HEK293 (cell line): ENCODE results near the gene CALHM3.
A peak's percentile ranks its signal among the peaks of the same experiment; 100 is the strongest.

Source experiments
- GLI2 ChIP-seq: fragments of 450-650 bp; formaldehyde crosslinking; IDR thresholded peaks from 2 replicates; pipeline ENCODE4; 2017; ENCODE audit warnings: missing biosample characterization, missing genetic modification characterization, low read depth, borderline replicate concordance
- HOXC10 ChIP-seq: sonication (generic); formaldehyde crosslinking; IDR thresholded peaks from 2 replicates; pipeline ENCODE4 v1.8.1; 2023; ENCODE audit warnings: mild to moderate bottlenecking, missing genetic modification reagents
- KLF8 ChIP-seq: fragments of 450-650 bp; formaldehyde crosslinking; IDR thresholded peaks from 2 replicates; pipeline ENCODE4 v1.5.1; 2016; ENCODE audit warnings: missing biosample characterization, missing genetic modification characterization
- OSR2 ChIP-seq: fragments of 450-650 bp; formaldehyde crosslinking; IDR thresholded peaks from 2 replicates; pipeline ENCODE4 v1.5.1; 2016; ENCODE audit warnings: missing biosample characterization, missing genetic modification characterization
- RBAK ChIP-seq: fragments of 450-650 bp; formaldehyde crosslinking; IDR thresholded peaks from 2 replicates; pipeline ENCODE4 v1.5.1; 2016; ENCODE audit warnings: missing biosample characterization, missing genetic modification characterization
- REPIN1 ChIP-seq: fragments of 450-650 bp; formaldehyde crosslinking; IDR thresholded peaks from 2 replicates; pipeline ENCODE4 v1.5.1; 2017; ENCODE audit warnings: missing biosample characterization, missing genetic modification characterization, low read depth
- SCRT2 ChIP-seq: fragments of 450-650 bp; formaldehyde crosslinking; IDR thresholded peaks from 2 replicates; pipeline ENCODE4 v1.5.1; 2016; ENCODE audit warnings: missing biosample characterization, missing genetic modification characterization
- ZBTB21 ChIP-seq: fragments of 450-650 bp; formaldehyde crosslinking; IDR thresholded peaks from 2 replicates; pipeline ENCODE4 v1.5.1; 2017; ENCODE audit warnings: missing biosample characterization, missing genetic modification characterization
- ZNF211 ChIP-seq: fragments of 450-650 bp; formaldehyde crosslinking; IDR thresholded peaks from 2 replicates; pipeline ENCODE4 v1.5.1; 2016; ENCODE audit warnings: low read depth, missing biosample characterization, missing genetic modification characterization
- ZNF239 ChIP-seq: fragments of 450-650 bp; formaldehyde crosslinking; IDR thresholded peaks from 2 replicates; pipeline ENCODE4 v1.5.1; 2016; ENCODE audit warnings: missing biosample characterization, missing genetic modification characterization
- ZNF274 ChIP-seq, 2 experiments: fragments of 200-500 bp in 1 of 2; fragments of 450-650 bp in 1 of 2; sonication (Bioruptor generic) in 1 of 2; formaldehyde crosslinking in 1 of 2; IDR thresholded peaks; 2 replicates each; pipeline versions ENCODE4 v1.5.1 to v1.6.1; 2014 to 2016; ENCODE audit warnings: borderline replicate concordance in 1 of 2, inconsistent platforms in 1 of 2, low read length in 1 of 2, missing biosample characterization in 1 of 2, missing genetic modification characterization in 1 of 2
- ZNF366 ChIP-seq: fragments of 450-650 bp; formaldehyde crosslinking; conservative IDR thresholded peaks from 2 replicates; pipeline ENCODE4 v1.5.1; 2016; ENCODE audit warnings: missing biosample characterization, missing genetic modification characterization
- ZNF501 ChIP-seq: fragments of 450-650 bp; formaldehyde crosslinking; IDR thresholded peaks from 2 replicates; pipeline ENCODE4 v1.5.1; 2016; ENCODE audit warnings: missing biosample characterization, missing genetic modification characterization
- ZNF544 ChIP-seq: fragments of 450-650 bp; formaldehyde crosslinking; IDR thresholded peaks from 2 replicates; pipeline ENCODE4 v1.5.0; 2017; ENCODE audit warnings: missing biosample characterization, missing genetic modification characterization
- ZNF560 ChIP-seq: fragments of 450-650 bp; formaldehyde crosslinking; IDR thresholded peaks from 2 replicates; pipeline ENCODE4 v1.5.1; 2017; ENCODE audit warnings: missing biosample characterization, missing genetic modification characterization, borderline replicate concordance
- ZNF610 ChIP-seq: fragments of 450-650 bp; formaldehyde crosslinking; IDR thresholded peaks from 2 replicates; pipeline ENCODE4 v1.5.1; 2016; ENCODE audit warnings: missing biosample characterization, missing genetic modification characterization, borderline replicate concordance
- ZNF621 ChIP-seq: fragments of 450-650 bp; formaldehyde crosslinking; IDR thresholded peaks from 2 replicates; pipeline ENCODE4 v1.5.1; 2017; ENCODE audit warnings: missing biosample characterization, missing genetic modification characterization
- ZNF658 ChIP-seq: fragments of 450-650 bp; formaldehyde crosslinking; IDR thresholded peaks from 2 replicates; pipeline ENCODE4; 2016; ENCODE audit warnings: missing biosample characterization, missing genetic modification characterization
- ZNF830 ChIP-seq: fragments of 450-650 bp; IDR thresholded peaks from 2 replicates; pipeline ENCODE4 v1.5.0; 2018; ENCODE audit warnings: missing biosample characterization, missing genetic modification characterization, low read depth, mild to moderate bottlenecking, moderate library complexity
- TF ChIP-seq, protein P1 (sequence below): fragments of 450-650 bp; formaldehyde crosslinking; IDR thresholded peaks from 2 replicates; pipeline ENCODE4 v1.5.1; 2016; ENCODE audit warnings: missing biosample characterization, missing genetic modification characterization
- TF ChIP-seq, protein P2 (sequence below): fragments of 450-650 bp; formaldehyde crosslinking; IDR thresholded peaks from 2 replicates; pipeline ENCODE4 v1.5.0; 2017; ENCODE audit warnings: missing biosample characterization, missing genetic modification characterization, borderline replicate concordance
- TF ChIP-seq, protein P3 (sequence below): fragments of 450-650 bp; formaldehyde crosslinking; IDR thresholded peaks from 2 replicates; pipeline ENCODE4 v1.5.1; 2016; ENCODE audit warnings: missing biosample characterization, missing genetic modification characterization, low read depth
- TF ChIP-seq, protein P4 (sequence below): fragments of 450-650 bp; formaldehyde crosslinking; IDR thresholded peaks from 2 replicates; pipeline ENCODE4 v1.5.1; 2016; ENCODE audit warnings: missing biosample characterization, missing genetic modification characterization
- TF ChIP-seq, protein P5 (sequence below): fragments of 450-650 bp; formaldehyde crosslinking; conservative IDR thresholded peaks from 2 replicates; pipeline ENCODE4 v1.5.1; 2016; ENCODE audit warnings: low read depth, missing biosample characterization, missing genetic modification characterization
- TF ChIP-seq, protein P6 (sequence below): fragments of 450-650 bp; formaldehyde crosslinking; IDR thresholded peaks from 2 replicates; pipeline ENCODE4 v1.5.1; 2016; ENCODE audit warnings: missing biosample characterization, missing genetic modification characterization, low read depth

Gene CALHM3

DNA sequence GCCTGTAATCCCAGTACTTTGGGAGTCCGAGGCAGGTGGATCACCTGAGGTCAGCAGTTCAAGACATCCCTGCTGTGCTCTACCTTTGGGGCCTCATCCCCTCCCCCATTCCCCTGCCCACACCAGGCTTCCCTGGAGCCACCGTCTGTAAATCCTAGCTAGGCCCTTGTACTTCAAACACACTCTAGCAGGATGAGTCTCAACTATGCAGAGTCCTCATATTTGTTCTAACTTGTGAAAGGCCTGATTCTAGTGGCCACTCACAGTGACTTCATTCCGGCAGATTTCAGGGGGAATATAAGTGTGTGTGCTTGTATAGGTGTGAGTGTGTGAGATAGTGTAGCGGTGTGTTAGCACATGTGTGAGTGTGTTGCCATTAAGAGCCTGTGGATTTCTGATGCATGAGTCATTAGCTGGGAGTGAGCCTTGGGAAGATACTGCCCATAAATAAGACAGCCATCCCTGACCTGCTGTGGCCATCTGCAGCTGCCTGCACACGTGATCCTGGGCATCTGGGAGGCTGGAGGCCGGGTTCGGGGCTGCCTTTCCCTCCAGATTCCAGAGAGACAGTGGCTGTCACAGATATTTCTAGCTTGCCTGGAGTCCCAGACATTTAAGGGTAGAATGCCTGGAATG lies 12.8 kb upstream of the CALHM3 start (continued):
- TF ChIP-seq, protein P1, sequence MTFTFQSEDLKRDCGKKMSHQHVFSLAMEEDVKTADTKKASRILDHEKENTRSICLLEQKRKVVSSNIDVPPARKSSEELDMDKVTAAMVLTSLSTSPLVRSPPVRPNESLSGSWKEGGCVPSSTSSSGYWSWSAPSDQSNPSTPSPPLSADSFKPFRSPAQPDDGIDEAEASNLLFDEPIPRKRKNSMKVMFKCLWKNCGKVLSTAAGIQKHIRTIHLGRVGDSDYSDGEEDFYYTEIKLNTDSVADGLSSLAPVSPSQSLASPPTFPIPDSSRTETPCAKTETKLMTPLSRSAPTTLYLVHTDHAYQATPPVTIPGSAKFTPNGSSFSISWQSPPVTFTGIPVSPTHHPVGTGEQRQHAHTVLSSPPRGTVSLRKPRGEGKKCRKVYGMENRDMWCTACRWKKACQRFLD (tag by site-specific recombination): no peak
- TF ChIP-seq, protein P2, sequence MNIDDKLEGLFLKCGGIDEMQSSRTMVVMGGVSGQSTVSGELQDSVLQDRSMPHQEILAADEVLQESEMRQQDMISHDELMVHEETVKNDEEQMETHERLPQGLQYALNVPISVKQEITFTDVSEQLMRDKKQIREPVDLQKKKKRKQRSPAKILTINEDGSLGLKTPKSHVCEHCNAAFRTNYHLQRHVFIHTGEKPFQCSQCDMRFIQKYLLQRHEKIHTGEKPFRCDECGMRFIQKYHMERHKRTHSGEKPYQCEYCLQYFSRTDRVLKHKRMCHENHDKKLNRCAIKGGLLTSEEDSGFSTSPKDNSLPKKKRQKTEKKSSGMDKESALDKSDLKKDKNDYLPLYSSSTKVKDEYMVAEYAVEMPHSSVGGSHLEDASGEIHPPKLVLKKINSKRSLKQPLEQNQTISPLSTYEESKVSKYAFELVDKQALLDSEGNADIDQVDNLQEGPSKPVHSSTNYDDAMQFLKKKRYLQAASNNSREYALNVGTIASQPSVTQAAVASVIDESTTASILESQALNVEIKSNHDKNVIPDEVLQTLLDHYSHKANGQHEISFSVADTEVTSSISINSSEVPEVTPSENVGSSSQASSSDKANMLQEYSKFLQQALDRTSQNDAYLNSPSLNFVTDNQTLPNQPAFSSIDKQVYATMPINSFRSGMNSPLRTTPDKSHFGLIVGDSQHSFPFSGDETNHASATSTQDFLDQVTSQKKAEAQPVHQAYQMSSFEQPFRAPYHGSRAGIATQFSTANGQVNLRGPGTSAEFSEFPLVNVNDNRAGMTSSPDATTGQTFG (tag by site-specific recombination): no peak
- TF ChIP-seq GLI2 (tag by site-specific recombination) (no peak), ZNF658 (tag by site-specific recombination) (no peak), ZNF830 (tag by site-specific recombination) (no peak), ZNF274 (IDR thresholded peaks at IDR 0.05; ENCODE audit: low read length) (no peak), ZNF274 (tag by site-specific recombination; IDR thresholded peaks at IDR 0.05; ENCODE audit: borderline replicate concordance) (no peak), ZNF621 (no peak), OSR2 (tag by site-specific recombination) (no peak), ZNF501 (no peak), ZNF560 (tag by site-specific recombination) (no peak), ZNF366 (tag by site-specific recombination) (peak; percentile 72), HOXC10 (CRISPR knock-in tag) (no peak), ZBTB21 (tag by site-specific recombination) (peak; percentile 65; the same call in 1 of the 2 replicates), ZNF544 (tag by site-specific recombination) (no peak), SCRT2 (tag by site-specific recombination) (peak; percentile 82), KLF8 (peak; percentile 56; the same call in 1 of the 2 replicates), ZNF239 (no peak), ZNF211 (tag by site-specific recombination) (no peak), RBAK (no peak), ZNF610 (tag by site-specific recombination) (no peak), REPIN1 (tag by site-specific recombination) (no peak)
- TF ChIP-seq, protein P3, sequence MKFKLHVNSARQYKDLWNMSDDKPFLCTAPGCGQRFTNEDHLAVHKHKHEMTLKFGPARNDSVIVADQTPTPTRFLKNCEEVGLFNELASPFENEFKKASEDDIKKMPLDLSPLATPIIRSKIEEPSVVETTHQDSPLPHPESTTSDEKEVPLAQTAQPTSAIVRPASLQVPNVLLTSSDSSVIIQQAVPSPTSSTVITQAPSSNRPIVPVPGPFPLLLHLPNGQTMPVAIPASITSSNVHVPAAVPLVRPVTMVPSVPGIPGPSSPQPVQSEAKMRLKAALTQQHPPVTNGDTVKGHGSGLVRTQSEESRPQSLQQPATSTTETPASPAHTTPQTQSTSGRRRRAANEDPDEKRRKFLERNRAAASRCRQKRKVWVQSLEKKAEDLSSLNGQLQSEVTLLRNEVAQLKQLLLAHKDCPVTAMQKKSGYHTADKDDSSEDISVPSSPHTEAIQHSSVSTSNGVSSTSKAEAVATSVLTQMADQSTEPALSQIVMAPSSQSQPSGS (tag by site-specific recombination): no peak
- TF ChIP-seq, protein P4, sequence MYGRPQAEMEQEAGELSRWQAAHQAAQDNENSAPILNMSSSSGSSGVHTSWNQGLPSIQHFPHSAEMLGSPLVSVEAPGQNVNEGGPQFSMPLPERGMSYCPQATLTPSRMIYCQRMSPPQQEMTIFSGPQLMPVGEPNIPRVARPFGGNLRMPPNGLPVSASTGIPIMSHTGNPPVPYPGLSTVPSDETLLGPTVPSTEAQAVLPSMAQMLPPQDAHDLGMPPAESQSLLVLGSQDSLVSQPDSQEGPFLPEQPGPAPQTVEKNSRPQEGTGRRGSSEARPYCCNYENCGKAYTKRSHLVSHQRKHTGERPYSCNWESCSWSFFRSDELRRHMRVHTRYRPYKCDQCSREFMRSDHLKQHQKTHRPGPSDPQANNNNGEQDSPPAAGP (tag by site-specific recombination): peak; percentile 75; the same call in 1 of the 2 replicates
- TF ChIP-seq, protein P5, sequence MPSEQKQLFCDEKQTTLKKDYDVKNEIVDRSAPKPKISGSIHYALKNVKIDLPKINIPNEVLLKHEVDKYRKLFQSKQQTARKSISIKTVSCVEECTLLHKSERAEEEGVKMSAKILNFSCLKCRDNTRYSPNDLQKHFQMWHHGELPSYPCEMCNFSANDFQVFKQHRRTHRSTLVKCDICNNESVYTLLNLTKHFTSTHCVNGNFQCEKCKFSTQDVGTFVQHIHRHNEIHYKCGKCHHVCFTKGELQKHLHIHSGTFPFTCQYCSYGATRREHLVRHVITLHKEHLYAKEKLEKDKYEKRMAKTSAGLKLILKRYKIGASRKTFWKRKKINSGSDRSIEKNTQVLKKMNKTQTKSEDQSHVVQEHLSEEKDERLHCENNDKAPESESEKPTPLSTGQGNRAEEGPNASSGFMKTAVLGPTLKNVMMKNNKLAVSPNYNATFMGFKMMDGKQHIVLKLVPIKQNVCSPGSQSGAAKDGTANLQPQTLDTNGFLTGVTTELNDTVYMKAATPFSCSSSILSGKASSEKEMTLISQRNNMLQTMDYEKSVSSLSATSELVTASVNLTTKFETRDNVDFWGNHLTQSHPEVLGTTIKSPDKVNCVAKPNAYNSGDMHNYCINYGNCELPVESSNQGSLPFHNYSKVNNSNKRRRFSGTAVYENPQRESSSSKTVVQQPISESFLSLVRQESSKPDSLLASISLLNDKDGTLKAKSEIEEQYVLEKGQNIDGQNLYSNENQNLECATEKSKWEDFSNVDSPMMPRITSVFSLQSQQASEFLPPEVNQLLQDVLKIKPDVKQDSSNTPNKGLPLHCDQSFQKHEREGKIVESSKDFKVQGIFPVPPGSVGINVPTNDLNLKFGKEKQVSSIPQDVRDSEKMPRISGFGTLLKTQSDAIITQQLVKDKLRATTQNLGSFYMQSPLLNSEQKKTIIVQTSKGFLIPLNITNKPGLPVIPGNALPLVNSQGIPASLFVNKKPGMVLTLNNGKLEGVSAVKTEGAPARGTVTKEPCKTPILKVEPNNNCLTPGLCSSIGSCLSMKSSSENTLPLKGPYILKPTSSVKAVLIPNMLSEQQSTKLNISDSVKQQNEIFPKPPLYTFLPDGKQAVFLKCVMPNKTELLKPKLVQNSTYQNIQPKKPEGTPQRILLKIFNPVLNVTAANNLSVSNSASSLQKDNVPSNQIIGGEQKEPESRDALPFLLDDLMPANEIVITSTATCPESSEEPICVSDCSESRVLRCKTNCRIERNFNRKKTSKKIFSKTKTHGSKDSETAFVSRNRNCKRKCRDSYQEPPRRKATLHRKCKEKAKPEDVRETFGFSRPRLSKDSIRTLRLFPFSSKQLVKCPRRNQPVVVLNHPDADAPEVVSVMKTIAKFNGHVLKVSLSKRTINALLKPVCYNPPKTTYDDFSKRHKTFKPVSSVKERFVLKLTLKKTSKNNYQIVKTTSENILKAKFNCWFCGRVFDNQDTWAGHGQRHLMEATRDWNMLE (tag by site-specific recombination): no peak
- TF ChIP-seq, protein P6, sequence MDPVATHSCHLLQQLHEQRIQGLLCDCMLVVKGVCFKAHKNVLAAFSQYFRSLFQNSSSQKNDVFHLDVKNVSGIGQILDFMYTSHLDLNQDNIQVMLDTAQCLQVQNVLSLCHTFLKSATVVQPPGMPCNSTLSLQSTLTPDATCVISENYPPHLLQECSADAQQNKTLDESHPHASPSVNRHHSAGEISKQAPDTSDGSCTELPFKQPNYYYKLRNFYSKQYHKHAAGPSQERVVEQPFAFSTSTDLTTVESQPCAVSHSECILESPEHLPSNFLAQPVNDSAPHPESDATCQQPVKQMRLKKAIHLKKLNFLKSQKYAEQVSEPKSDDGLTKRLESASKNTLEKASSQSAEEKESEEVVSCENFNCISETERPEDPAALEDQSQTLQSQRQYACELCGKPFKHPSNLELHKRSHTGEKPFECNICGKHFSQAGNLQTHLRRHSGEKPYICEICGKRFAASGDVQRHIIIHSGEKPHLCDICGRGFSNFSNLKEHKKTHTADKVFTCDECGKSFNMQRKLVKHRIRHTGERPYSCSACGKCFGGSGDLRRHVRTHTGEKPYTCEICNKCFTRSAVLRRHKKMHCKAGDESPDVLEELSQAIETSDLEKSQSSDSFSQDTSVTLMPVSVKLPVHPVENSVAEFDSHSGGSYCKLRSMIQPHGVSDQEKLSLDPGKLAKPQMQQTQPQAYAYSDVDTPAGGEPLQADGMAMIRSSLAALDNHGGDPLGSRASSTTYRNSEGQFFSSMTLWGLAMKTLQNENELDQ (tag by site-specific recombination): no peak
